GM23338 (cell line): ENCODE results near the gene POLR2F. TPM values are rescaled to one million over a fixed set of nuclear protein-coding genes. Genes with fewer than 3 reads are reported as not detected.
"Not testable (repeated sequence)": the region's sequence is repeated elsewhere in the genome, so short reads cannot be mapped to it uniquely, and the experiment has no call there.

Experiments used
- ATAC-seq: fragments of 200-7000 bp; cut with Tn5 transposase; 3 replicates; pipeline ENCODE4 v1.9.1; 2020
- DNase-seq: peaks from one replicate; pipeline ENCODE4 v3.0.0-alpha.2; 2015; ENCODE audit warnings: low spot score
- H2AFZ ChIP-seq: fragments of 200-600 bp; sonication (generic); 2 replicates; pipeline ENCODE4 v1.8.0; 2016; ENCODE audit warnings: antibody characterized with exemption, mild to moderate bottlenecking, moderate library complexity
- H3F3A ChIP-seq: fragments of 200-600 bp; sonication (generic); replicated peaks from 2 replicates; pipeline ENCODE4 v1.8.0; 2017; ENCODE audit warnings: antibody characterized with exemption, mixed run types, low read depth
- H3K27ac ChIP-seq: fragments of 200-600 bp; sonication (generic); 2 replicates; pipeline ENCODE4 v1.6.1; 2016; ENCODE audit warnings: low read depth
- H3K27me3 ChIP-seq: fragments of 200-600 bp; sonication (generic); 2 replicates; pipeline ENCODE4 v1.8.0; 2016; ENCODE audit warnings: mild to moderate bottlenecking, mixed run types, moderate library complexity; ENCODE audit not compliant: insufficient read depth
- H3K36me3 ChIP-seq: fragments of 200-600 bp; sonication (generic); 2 replicates; pipeline ENCODE4 v1.8.0; 2016; ENCODE audit warnings: mild to moderate bottlenecking; ENCODE audit not compliant: insufficient read depth
- H3K4me1 ChIP-seq: fragments of 200-600 bp; sonication (generic); 2 replicates; pipeline ENCODE4 v1.8.0; 2016; ENCODE audit warnings: mild to moderate bottlenecking, moderate library complexity; ENCODE audit not compliant: insufficient read depth
- H3K4me2 ChIP-seq: fragments of 200-600 bp; sonication (generic); 2 replicates; pipeline ENCODE4 v1.7.1; 2017; ENCODE audit warnings: mixed run types
- H3K4me3 ChIP-seq: fragments of 200-600 bp; sonication (generic); 2 replicates; pipeline ENCODE4 v1.6.1; 2016; ENCODE audit warnings: mixed run types
- H3K79me2 ChIP-seq: fragments of 200-600 bp; sonication (generic); replicated peaks from 2 replicates; pipeline ENCODE4 v1.8.0; 2017; ENCODE audit warnings: mild to moderate bottlenecking; ENCODE audit not compliant: insufficient read depth
- H3K9me2 ChIP-seq: fragments of 200-600 bp; sonication (generic); 2 replicates; pipeline ENCODE4 v1.8.0; 2017; ENCODE audit not compliant: insufficient read depth
- H4K20me1 ChIP-seq: fragments of 200-600 bp; sonication (generic); replicated peaks from 2 replicates; pipeline ENCODE4 v1.8.0; 2017; ENCODE audit warnings: mild to moderate bottlenecking; ENCODE audit not compliant: insufficient read depth
- H3K27ac Mint-ChIP-seq: 2 replicates; pipeline ENCODE4 v1.8.0; 2020; ENCODE audit warnings: inconsistent platforms, mild to moderate bottlenecking, moderate library complexity, mixed read lengths
- H3K27me3 Mint-ChIP-seq: 3 replicates; pipeline ENCODE4 v1.8.0; 2022; ENCODE audit warnings: low read depth, mild to moderate bottlenecking, moderate library complexity, mixed read lengths, inconsistent platforms; ENCODE audit not compliant: insufficient read depth, poor library complexity
- H3K36me3 Mint-ChIP-seq: 3 replicates; pipeline ENCODE4 v1.8.0; 2021; ENCODE audit warnings: low read depth, mild to moderate bottlenecking, inconsistent platforms, moderate library complexity, mixed read lengths
- H3K4me1 Mint-ChIP-seq: 3 replicates; pipeline ENCODE4 v1.8.0; 2020; ENCODE audit warnings: mild to moderate bottlenecking, inconsistent platforms, mixed read lengths
- H3K4me3 Mint-ChIP-seq: 3 replicates; pipeline ENCODE4 v1.8.0; 2021; ENCODE audit warnings: moderate library complexity, mild to moderate bottlenecking, inconsistent platforms, mixed read lengths
- H3K9me3 Mint-ChIP-seq: 3 replicates; pipeline ENCODE4 v1.8.0; 2020; ENCODE audit warnings: moderate library complexity, mild to moderate bottlenecking, inconsistent platforms, mixed read lengths
- CTCF ChIP-seq, 2 experiments: fragments of 200-600 bp in 1 of 2; sonication (generic) in 1 of 2; conservative IDR thresholded peaks; 2 replicates each; pipeline versions ENCODE4 v1.5.1 to v1.6.1; 2016 to 2017; ENCODE audit warnings: antibody characterized with exemption in 2 of 2, low read depth in 2 of 2, mild to moderate bottlenecking in 2 of 2, moderate library complexity in 1 of 2
- EZH2 ChIP-seq: fragments of 200-600 bp; sonication (generic); IDR thresholded peaks from one replicate; pipeline ENCODE4 v1.8.0; 2017; ENCODE audit warnings: antibody characterized with exemption, mild to moderate bottlenecking, low read depth; ENCODE audit not compliant: unreplicated experiment
- STAT1 ChIP-seq: IDR thresholded peaks from one replicate; pipeline ENCODE4 v1.6.1; 2016; ENCODE audit warnings: antibody characterized with exemption; ENCODE audit not compliant: unreplicated experiment
- ZNF331 ChIP-seq: fragments of 250-450 bp; sonication (Bioruptor Pico); IDR thresholded peaks from 2 replicates; pipeline ENCODE4 v1.5.0; 2020; ENCODE audit warnings: low read depth, mild to moderate bottlenecking, moderate library complexity
- ZNF462 ChIP-seq: fragments of 250-450 bp; sonication (Bioruptor Pico); IDR thresholded peaks from 2 replicates; pipeline ENCODE4 v1.5.0; 2020; ENCODE audit warnings: mild to moderate bottlenecking, moderate library complexity
- polyA plus RNA-seq: library from polyadenylated mRNA; unstranded; fragments of >200 nt; fragmentation: Nextera tagmentation; extraction: Ambion mirVana; gene quantifications from 2 replicates; pipeline ENCODE4 v1.2.1, GENCODE V29; 2016
- total RNA-seq: library from RNA; depleted of rRNA; stranded (reverse); fragments of >200 nt; shearing (Covaris generic); gene quantifications from 2 replicates; pipeline ENCODE4 v1.2.3, GENCODE V29; 2014

Gene POLR2F
- total and polyA plus RNA-seq, 2 experiments from 2014 or later, result 144 to 429 TPM

DNA sequence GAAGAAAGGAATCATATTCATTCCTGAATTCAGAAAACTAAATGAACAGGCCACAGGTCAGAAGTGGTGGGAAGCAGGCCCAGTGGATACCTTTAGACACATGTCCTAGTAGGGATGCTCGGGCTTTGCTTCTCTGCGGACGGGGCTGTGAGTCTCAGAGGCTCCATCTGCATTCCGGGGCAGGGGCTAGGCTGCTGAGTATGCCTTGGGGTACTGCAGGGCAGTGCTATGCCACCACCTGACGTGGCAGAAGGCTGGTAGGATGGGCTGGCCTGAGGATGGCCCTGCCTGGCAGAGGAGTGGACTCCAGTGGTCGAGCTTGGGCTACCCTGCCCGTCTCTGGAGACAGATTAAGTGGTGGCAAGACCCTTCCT lies 9.7 kb upstream of the POLR2F start (continued):
- no peak for TF ChIP-seq ZNF462 (CRISPR knock-in tag)
- TF ChIP-seq STAT1, result no peak
- TF ChIP-seq CTCF (conservative IDR thresholded peaks at IDR 0.05; ENCODE audit: low read depth in 2 of 2), result no peak
- no peak for TF ChIP-seq EZH2
- TF ChIP-seq ZNF331 (CRISPR knock-in tag), result no peak

- DNase-seq, H3K27me3 ChIP-seq, ATAC-seq, H3K4me3 ChIP-seq, H3K4me2 ChIP-seq, H3F3A ChIP-seq, H3K79me2 ChIP-seq, H3K36me3 Mint-ChIP-seq, H3K27ac Mint-ChIP-seq, H3K36me3 ChIP-seq, H3K27me3 Mint-ChIP-seq, H3K9me3 Mint-ChIP-seq, H3K4me1 ChIP-seq, H3K9me2 ChIP-seq, H3K4me3 Mint-ChIP-seq, H3K4me1 Mint-ChIP-seq, H3K27ac ChIP-seq, H4K20me1 ChIP-seq, H2AFZ ChIP-seq: not testable (repeated sequence)
Measured at GRCh38 chr22:37944423-37944822, 9.1 kb upstream of the POLR2F start.

DNA sequence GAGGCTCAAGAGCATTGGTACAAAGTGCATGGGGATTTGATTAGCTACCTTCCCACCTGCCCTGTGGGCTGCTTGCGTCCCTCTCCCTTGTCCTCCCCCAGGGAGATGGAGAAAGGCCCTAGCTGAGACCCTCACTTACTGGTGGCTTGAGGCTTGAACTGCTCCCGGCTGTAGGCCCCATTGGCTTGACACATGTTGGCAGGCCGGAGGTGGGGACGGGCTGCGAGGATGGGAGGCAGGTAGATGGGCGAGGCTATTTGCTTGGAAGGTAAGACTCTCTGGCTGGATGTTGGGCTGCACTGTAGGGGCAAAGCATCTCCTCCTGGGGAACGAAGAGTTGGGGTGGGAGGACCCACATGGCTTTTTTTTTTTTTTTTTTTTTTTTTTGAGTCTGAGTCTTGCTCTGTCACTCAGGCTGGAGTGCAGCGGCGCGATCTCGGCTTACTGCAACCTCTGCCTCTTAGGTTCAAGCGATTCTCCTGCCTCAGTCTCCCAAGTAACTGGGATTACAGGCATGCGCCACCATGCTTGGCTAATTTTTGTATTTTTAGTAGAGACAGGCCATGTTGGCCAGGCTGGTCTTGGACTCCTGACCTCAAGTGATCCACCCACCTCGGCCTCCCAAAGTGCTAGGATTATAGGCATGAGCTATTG lies 6.2 kb upstream of the POLR2F start:
- not testable (repeated sequence) for ATAC-seq, H3K36me3 ChIP-seq, H3K9me2 ChIP-seq

More for the DNA sequence above, 6.2 kb upstream of the POLR2F start:
- H3K4me3 Mint-ChIP-seq, H3K4me1 Mint-ChIP-seq, H3K27me3 Mint-ChIP-seq, H3K4me2 ChIP-seq, H3K4me1 ChIP-seq, H3K27me3 ChIP-seq, H3K27ac ChIP-seq, H2AFZ ChIP-seq, H3K9me3 Mint-ChIP-seq, H3K4me3 ChIP-seq, DNase-seq, H4K20me1 ChIP-seq, H3K27ac Mint-ChIP-seq, H3K36me3 Mint-ChIP-seq, H3K79me2 ChIP-seq, H3F3A ChIP-seq: not testable (repeated sequence)
